Stimulated activated CD8-positive, alpha-beta memory T cell treated with anti-CD3 and anti-CD28 coated beads, Interleukin-4, amount 100 ng/mL, for 4 hours (primary cell): ENCODE measurements around the gene AP2A2.

Source experiments
- DNase-seq, 2 donors: peaks; one replicate each; pipeline ENCODE4 v3.0.0-alpha.2; 2020; ENCODE audit warnings: low read depth in 2 of 2, low spot score in 1 of 2

AP2A2 gene

DNA sequence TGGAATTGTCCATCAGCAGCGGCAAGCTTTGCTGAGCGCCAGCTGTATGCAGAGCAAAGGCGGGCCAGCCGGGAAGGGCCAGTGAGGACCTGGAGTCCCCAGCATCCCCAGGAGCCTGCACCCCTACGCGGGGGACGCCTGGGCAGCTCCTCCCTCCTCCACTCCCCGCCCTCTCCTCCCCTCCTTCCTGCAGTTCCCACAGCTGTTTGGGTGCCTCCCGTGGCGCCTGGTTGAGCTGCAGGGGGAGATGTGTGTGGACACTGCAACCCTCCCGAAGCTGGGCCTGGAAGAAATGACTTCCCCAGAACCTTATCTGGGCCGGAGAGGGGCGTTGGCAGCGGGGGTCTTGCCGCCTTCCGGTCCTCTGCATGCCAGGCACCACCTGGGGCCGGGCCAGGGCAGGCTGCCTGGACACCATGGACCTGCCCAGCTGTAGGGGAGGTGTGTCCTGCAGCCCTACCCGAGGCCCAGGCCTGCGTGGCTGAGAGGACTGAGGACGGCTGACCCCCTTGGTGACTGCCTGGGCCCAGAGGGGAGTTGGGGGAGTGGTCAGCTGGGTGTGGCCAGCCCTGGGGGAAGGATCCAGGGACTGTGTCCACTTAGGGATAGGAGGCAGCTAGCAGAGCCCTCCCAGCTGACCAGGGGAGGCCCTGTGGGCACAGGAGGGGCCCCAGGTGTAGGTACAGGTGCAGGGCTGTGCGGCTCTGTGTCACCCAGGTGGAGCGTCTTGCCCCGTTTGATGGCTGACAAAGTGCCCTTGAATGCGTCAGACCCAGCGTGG, 127.6 kb downstream of the AP2A2 start:
- DNase-seq: no peak

DNA sequence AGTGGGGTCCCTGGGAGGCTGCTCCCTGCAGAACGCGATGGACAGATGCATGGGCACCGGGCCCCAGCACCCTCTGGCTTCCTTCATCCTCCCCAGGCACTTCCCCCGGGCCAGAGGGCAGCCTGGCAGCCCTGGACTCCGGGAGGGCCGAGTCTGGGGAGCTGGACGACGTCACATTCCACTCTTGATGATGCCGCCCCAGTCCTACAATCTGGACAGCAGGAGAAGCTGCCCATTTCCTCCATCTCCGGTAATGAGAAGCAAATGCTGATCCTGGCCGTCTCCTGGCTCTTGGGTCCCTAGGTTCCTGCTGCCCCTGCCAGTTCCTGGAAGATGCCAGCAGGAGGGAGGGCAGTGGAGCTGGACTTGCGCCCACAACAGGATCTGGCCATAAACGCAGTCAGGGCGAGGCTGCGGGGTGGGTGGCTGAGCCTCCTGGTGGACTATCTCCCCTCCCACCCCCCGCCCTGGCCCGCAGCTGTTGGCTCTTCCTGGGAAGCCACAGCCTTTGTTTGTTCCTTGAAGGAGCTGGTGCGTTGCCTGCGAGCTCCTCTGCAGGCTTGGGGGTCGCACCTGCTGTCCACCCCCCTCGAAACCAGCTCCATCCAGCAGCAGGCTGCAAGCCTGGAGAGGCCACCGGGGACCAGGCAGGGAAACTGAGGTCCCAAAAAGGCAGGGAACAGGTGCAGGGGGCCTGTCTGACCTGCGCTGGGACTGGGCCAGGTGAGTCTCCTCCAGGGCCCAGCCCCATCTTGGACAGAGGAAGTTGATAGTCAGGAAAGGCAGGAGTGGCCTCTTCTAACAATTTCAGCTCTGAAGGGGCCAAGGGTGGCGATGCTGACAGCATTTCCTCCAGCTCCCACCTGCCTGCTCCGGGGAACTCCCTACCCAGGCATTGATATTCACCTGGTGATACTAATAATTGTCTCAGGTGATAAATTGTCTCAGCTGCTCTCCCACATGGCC, 128.8 kb downstream of the AP2A2 start:
- DNase-seq: no peak

DNA sequence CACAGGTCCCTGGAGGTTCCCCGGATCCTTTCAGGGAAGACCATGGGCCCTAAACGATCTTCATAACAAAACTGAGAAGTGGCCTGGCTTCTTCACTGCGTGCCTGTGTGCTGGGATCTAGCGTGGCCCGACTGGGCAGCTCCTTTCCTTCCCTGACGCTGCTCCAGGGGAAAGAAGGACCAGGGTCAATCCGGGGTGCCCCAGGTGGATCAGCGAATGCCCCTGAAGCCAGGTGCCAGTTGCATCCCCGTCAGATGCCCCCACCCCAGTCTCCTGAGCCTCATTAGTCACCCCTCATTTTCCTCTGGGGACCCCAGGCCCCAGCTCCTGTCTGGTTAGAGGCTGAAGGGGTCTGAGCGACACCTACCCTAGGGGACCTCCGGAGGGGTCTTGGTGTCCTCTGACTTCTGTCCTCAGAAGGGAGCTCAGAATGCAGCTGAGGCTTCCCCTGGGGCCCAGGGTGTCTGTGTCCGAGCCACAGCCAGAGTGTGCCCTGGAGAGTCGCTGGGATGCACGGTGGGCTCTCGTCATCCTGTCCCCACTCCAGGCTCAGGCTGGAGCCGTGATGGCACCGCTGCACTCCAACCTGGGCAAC, 129.5 kb downstream of the AP2A2 start:
- DNase-seq: no peak

DNA sequence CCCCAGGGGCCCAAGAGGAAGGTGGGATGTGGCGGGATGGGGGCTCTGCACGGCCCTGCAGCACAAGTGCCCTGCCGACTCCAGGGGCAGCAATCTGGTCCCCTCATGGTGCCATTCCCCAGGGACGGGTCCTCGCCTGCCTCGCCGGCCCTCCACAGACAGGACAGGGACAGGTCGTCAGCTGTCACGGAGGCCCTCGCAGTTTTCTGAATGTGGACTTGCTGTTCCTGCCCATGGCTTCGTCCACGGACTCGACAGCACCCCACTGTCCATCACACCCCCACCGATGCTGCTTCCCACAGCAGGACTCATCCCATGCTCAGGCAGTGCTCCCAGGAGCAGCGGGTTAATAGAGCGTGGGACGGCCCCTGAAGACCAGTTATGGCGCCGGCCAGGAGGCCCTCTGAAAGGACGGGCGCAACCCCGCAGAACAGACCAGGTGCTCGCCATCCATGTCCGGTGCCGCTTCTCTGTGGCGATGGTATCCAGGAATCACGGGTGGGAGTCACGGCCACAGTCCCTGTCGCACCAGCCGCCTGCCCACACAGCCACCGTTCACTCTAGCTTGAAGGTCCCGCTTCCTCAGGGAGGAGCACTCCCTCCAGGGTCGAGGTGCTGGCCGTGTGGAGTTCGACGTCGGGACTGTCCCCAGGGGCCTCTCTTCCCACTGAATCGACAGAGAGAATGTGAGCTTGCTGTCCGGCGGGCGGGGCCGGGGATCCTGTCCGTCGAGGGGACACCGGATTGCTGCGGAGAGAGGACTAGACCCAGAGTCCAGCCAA, 130.5 kb downstream of the AP2A2 start:
- DNase-seq: no peak

DNA sequence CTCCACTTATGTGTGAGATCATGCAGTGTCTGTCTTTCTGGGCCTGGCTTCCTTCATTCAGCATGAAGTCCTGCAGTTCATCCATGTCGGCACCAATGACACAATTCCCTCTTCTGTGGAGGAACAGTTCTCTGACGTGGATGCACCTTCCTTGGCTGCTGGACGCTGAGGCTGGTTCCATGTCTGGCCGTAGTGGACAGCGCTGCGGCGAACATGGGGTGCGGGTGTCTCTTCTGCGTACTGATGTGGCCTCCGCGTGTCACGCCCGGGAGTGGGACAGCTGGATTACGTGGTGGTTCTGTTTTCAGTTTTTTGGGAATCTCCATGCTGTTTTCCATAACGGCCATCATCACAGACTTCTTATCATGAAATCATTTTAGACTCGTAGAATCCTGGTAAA, 132.1 kb downstream of the AP2A2 start:
- no peak for DNase-seq

DNA sequence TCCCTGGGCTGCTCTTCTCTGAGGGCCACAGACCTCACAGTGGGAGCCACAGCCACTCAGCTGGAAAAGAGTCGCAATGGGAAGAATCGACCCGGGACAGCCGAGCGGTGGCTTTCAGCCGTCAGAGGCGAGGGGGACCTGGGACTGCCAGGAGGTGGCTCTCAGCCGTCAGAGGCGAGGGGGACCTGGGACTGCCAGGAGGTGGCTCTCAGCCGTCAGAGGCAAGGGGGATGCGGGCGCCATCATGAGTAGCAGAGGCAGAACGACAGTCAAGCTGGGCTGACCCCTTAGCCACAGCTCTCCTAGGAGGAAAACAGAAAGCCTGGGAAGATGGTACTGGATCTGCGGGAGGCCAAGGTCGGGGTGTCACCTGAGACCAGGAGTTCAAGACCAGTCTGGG, 134.1 kb downstream of the AP2A2 start:
- DNase-seq: no peak

DNA sequence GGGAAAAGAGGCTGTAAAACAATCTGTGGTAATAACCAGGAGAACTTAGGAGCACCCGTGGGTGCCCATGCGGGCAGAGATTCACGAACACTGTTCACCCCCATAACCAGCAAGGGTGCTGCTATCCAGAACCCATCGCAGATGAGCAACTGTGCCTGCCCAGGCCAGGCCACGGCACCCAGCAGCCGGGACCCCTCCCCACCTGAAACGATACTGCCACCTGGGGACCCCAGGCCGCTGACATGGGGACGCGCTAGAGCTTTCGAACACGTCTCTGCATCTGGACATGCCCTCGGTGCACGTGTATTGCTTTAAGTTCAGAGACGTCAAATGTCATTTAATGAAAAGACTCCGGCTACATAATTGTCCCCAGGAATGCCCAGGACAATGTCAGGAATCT, 134.7 kb downstream of the AP2A2 start:
- no peak for DNase-seq

DNA sequence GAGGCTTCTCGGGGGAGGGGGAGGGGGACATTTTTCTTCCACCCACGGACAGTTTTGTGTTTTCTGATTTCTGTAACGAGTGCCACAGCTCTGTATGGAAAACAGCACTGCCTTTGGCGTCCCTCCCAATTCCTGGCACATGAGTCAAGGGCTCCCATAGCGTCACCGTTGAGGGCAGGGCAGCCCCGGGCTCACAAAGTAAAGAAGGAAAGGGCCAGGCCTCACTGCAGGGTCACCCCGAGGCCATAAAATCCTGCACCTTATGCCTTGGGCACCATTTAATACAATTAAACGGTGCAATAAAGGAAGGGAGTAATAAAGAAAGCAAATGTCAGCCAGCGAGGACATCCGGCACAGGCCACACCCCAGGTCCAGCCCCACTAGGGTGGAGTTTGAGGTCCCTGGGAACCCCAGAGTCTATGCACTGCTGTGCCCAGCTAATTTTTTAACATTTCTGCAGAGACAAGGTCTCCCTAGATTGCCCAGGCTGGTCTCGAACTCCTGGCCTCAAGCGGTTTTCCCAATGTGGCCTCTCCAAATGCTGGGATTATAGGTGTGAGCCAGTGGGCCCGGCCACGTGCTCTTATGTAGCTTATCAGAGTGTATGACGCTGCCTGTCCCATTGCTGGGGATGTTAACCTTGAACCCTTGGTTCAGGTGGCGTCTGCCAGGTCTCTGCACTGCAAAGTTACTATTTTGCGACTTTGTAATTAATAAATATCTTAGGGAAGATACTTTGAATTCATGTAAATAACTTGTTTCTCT, 135.4 kb downstream of the AP2A2 start:
- no peak for DNase-seq
